Nephron (organoid): ENCODE measurements around the gene WAPL.
A peak's percentile ranks its signal among the peaks of the same experiment; 100 is the strongest.

Experiments used
- H3K27ac Mint-ChIP-seq, 3 experiments: 2 replicates each; pipeline ENCODE4 v1.8.0; 2020; ENCODE audit warnings: mixed read lengths in 3 of 3, mild to moderate bottlenecking in 2 of 3, moderate library complexity in 1 of 3
- H3K27me3 Mint-ChIP-seq: 2 replicates; pipeline ENCODE4 v1.8.0; 2021; ENCODE audit warnings: low read depth, mild to moderate bottlenecking, moderate library complexity, mixed read lengths
- H3K36me3 Mint-ChIP-seq: 2 replicates; pipeline ENCODE4 v1.8.0; 2020; ENCODE audit warnings: low read depth, mixed read lengths
- H3K4me1 Mint-ChIP-seq: 2 replicates; pipeline ENCODE4 v1.8.0; 2020; ENCODE audit warnings: mixed read lengths
- H3K4me3 Mint-ChIP-seq, 3 experiments: 2 replicates each; pipeline ENCODE4 v1.8.0; 2020; ENCODE audit warnings: mild to moderate bottlenecking in 3 of 3, mixed read lengths in 3 of 3, moderate library complexity in 2 of 3
- H3K9me3 Mint-ChIP-seq: 2 replicates; pipeline ENCODE4 v1.8.0; 2020; ENCODE audit warnings: mixed read lengths
- CTCF ChIP-seq, 3 experiments: fragments of 200-600 bp; sonication (generic); IDR thresholded peaks; one replicate each; pipeline ENCODE4 v1.5.0; 2021; ENCODE audit warnings: antibody characterized with exemption in 3 of 3; ENCODE audit not compliant: unreplicated experiment in 3 of 3

The WAPL gene

GRCh38 chr10:86409183-86409582 lies 112.4 kb downstream of the WAPL start:
- no peak for TF ChIP-seq CTCF (IDR thresholded peaks at IDR 0.05; ENCODE audit: unreplicated experiment in 3 of 3)
- Mint-ChIP-seq H3K27ac (no peak overlapping the region), H3K27me3 (peaks cover 8% of the 10 kb centered on the region), H3K9me3 (peaks cover 10% of the 10 kb centered on the region), H3K36me3 (no peaks in the 10 kb centered on the region), H3K4me3 (no peak overlapping the region), H3K4me1 (peaks cover 18% of the 10 kb centered on the region)

- Mint-ChIP-seq H3K9me3 (peaks cover 10% of the 10 kb centered on the region), H3K27ac (peak overlapping the region in 1 of 3 experiments; percentile 20), H3K27me3 (peaks cover 41% of the 10 kb centered on the region), H3K36me3 (peaks cover 3% of the 10 kb centered on the region), H3K4me3 (peak overlapping the region; percentile 40 to 79 (median 69)), H3K4me1 (peaks cover 21% of the 10 kb centered on the region)
- no peak for TF ChIP-seq CTCF (IDR thresholded peaks at IDR 0.05; ENCODE audit: unreplicated experiment in 3 of 3)
Observed at GRCh38 chr10:86403183-86403797, 118.3 kb downstream of the WAPL start.

GRCh38 chr10:86402283-86402941 lies 119.2 kb downstream of the WAPL start:
- H3K27ac Mint-ChIP-seq = peak overlapping the region; percentile 10 to 29 (median 20)
- H3K9me3 Mint-ChIP-seq = peaks cover 10% of the 10 kb centered on the region
- H3K27me3 Mint-ChIP-seq = peaks cover 48% of the 10 kb centered on the region
- no peak for TF ChIP-seq CTCF (IDR thresholded peaks at IDR 0.05; ENCODE audit: unreplicated experiment in 3 of 3)
- H3K4me1 Mint-ChIP-seq = peaks cover 21% of the 10 kb centered on the region
- peak overlapping the region; percentile 69 to 79 (median 70) for H3K4me3 Mint-ChIP-seq
- peaks cover 3% of the 10 kb centered on the region for H3K36me3 Mint-ChIP-seq

- peaks cover 51% of the 10 kb centered on the region for H3K27me3 Mint-ChIP-seq
- peaks cover 10% of the 10 kb centered on the region for H3K9me3 Mint-ChIP-seq
- peak overlapping the region; percentile 69 to 79 (median 70) for H3K4me3 Mint-ChIP-seq
- peak overlapping the region in 1 of 3 experiments; percentile 29 for H3K27ac Mint-ChIP-seq
- H3K36me3 Mint-ChIP-seq = peaks cover 3% of the 10 kb centered on the region
- no peak for TF ChIP-seq CTCF (IDR thresholded peaks at IDR 0.05; ENCODE audit: unreplicated experiment in 3 of 3)
- peaks cover 21% of the 10 kb centered on the region for H3K4me1 Mint-ChIP-seq
Observed at GRCh38 chr10:86401588-86402282, 119.9 kb downstream of the WAPL start.

GRCh38 chr10:86400705-86401587 lies 120.6 kb downstream of the WAPL start:
- H3K27me3 Mint-ChIP-seq = peaks cover 59% of the 10 kb centered on the region
- TF ChIP-seq CTCF (IDR thresholded peaks at IDR 0.05; ENCODE audit: unreplicated experiment in 3 of 3) = peak in 2 of 3 experiments; percentile 6 to 14
- no peak overlapping the region for H3K27ac Mint-ChIP-seq
- H3K36me3 Mint-ChIP-seq = peaks cover 3% of the 10 kb centered on the region
- peaks cover 21% of the 10 kb centered on the region for H3K4me1 Mint-ChIP-seq
- peaks cover 10% of the 10 kb centered on the region for H3K9me3 Mint-ChIP-seq
- H3K4me3 Mint-ChIP-seq = peak overlapping the region; percentile 73 to 80 (median 79)
